HepG2 (cell line): ENCODE measurements around the gene SNAP25. TPM values are rescaled to one million over a fixed set of nuclear protein-coding genes. Genes with fewer than 3 reads are reported as not detected.

Source experiments
- ARID5B ChIP-seq: IDR thresholded peaks from 2 replicates; pipeline ENCODE4 v1.4.0; 2020; ENCODE audit warnings: mild to moderate bottlenecking, missing genetic modification reagents
- ATF2 ChIP-seq: sonication (generic); formaldehyde crosslinking; IDR thresholded peaks from 2 replicates; pipeline ENCODE4 v1.4.0; 2020; ENCODE audit warnings: missing genetic modification reagents
- CEBPG ChIP-seq: IDR thresholded peaks from 2 replicates; pipeline ENCODE4 v1.6.1; 2016
- DNMT1 ChIP-seq: sonication (generic); formaldehyde crosslinking; IDR thresholded peaks from 2 replicates; pipeline ENCODE4 v1.5.1; 2020; ENCODE audit warnings: mild to moderate bottlenecking, missing genetic modification reagents
- ELF3 ChIP-seq: IDR thresholded peaks from 2 replicates; pipeline ENCODE4 v1.6.1; 2016; ENCODE audit warnings: missing genetic modification reagents, missing compliant biosample characterization
- FOXA3 ChIP-seq: IDR thresholded peaks from 2 replicates; pipeline ENCODE4 v1.6.1; 2016; ENCODE audit warnings: missing genetic modification reagents, missing compliant biosample characterization
- FOXK1 ChIP-seq: sonication (generic); formaldehyde crosslinking; IDR thresholded peaks from 2 replicates; pipeline ENCODE4 v1.4.0; 2020; ENCODE audit warnings: low read depth, missing genetic modification reagents, borderline replicate concordance
- GATAD2A ChIP-seq: IDR thresholded peaks from 2 replicates; pipeline ENCODE4 v1.6.1; 2016
- HMGXB3 ChIP-seq: sonication (generic); formaldehyde crosslinking; IDR thresholded peaks from 2 replicates; pipeline ENCODE4 v1.4.0; 2020; ENCODE audit warnings: missing genetic modification reagents, borderline replicate concordance
- IRF2 ChIP-seq: IDR thresholded peaks from 2 replicates; pipeline ENCODE4 v1.6.1; 2018; ENCODE audit warnings: missing genetic modification reagents, missing compliant biosample characterization
- KLF12 ChIP-seq: sonication (generic); formaldehyde crosslinking; IDR thresholded peaks from 2 replicates; pipeline ENCODE4 v1.4.0; 2020; ENCODE audit warnings: missing genetic modification reagents, borderline replicate concordance
- MED13 ChIP-seq: sonication (generic); formaldehyde crosslinking; IDR thresholded peaks from 2 replicates; pipeline ENCODE4 v1.5.0; 2020; ENCODE audit warnings: missing genetic modification reagents
- MLX ChIP-seq: IDR thresholded peaks from 2 replicates; pipeline ENCODE4 v1.6.1; 2016
- SAP130 ChIP-seq: IDR thresholded peaks from 2 replicates; pipeline ENCODE4 v1.6.1; 2016; ENCODE audit warnings: low read depth
- TFE3 ChIP-seq: IDR thresholded peaks from 2 replicates; pipeline ENCODE4 v1.6.1; 2016
- ZEB1 ChIP-seq: IDR thresholded peaks from 2 replicates; pipeline ENCODE4 v1.6.1; 2012; ENCODE audit warnings: mild to moderate bottlenecking, low read depth, inconsistent platforms; ENCODE audit not compliant: insufficient replicate concordance
- ZMYM4 ChIP-seq: sonication (generic); formaldehyde crosslinking; IDR thresholded peaks from 2 replicates; pipeline ENCODE4 v1.8.1; 2023; ENCODE audit warnings: mild to moderate bottlenecking, missing genetic modification reagents
- ZNF124 ChIP-seq: sonication (generic); formaldehyde crosslinking; IDR thresholded peaks from 2 replicates; pipeline ENCODE4 v1.4.0; 2020; ENCODE audit warnings: missing genetic modification reagents
- ZNF564 ChIP-seq: sonication (generic); formaldehyde crosslinking; IDR thresholded peaks from 2 replicates; pipeline ENCODE4 v1.8.1; 2023; ENCODE audit warnings: mild to moderate bottlenecking, missing genetic modification reagents
- ZNF782 ChIP-seq: sonication (generic); formaldehyde crosslinking; IDR thresholded peaks from 2 replicates; pipeline ENCODE4 v1.4.0; 2020; ENCODE audit warnings: missing genetic modification reagents, mild to moderate bottlenecking, borderline replicate concordance
- polyA plus RNA-seq, 8 experiments: library from polyadenylated mRNA; depleted of rRNA in 3 of 8; stranded (reverse) in 7 of 8; unstranded in 1 of 8; fragments of >200 nt; fragmentation: Illumina TruSeq in 4 of 8; extraction: Trizol in 4 of 8; gene quantifications; 2 replicates each; pipeline versions ENCODE4 v1.2.1 to v1.2.3, GENCODE V29; 2011 to 2016; ENCODE audit warnings: low read depth in 4 of 8, missing spikeins in 1 of 8, mixed read lengths in 1 of 8; ENCODE audit not compliant: insufficient read depth in 1 of 8
- total RNA-seq, 5 experiments: library from RNA; depleted of rRNA; stranded (reverse); fragments of >200 nt; fragmentation: Illumina TruSeq; extraction: Trizol; gene quantifications; 2 replicates each; pipeline ENCODE4 v1.2.3, GENCODE V29; 2016; ENCODE audit warnings: low read depth in 1 of 5

Gene SNAP25
- total and polyA plus RNA-seq, 2 of the 13 experiments (the other 11 are each of a cell fraction or from before 2014, with no cell fraction given) = not detected

- TF ChIP-seq HMGXB3 (peak; percentile 48; the same call in 1 of the 2 replicates), TFE3 (CRISPR knock-in tag) (peak; percentile 61; the same call in 1 of the 2 replicates), ELF3 (CRISPR knock-in tag) (peak; percentile 88), DNMT1 (CRISPR knock-in tag) (no peak), ATF2 (CRISPR knock-in tag) (0 out of 2 replicates have a peak, but pooled peaks have one; percentile 23), CEBPG (CRISPR knock-in tag) (peak; percentile 75; the same call in 1 of the 2 replicates), ZNF124 (CRISPR knock-in tag) (no peak), ZEB1 (no peak), MED13 (CRISPR knock-in tag) (no peak), ZNF782 (no peak), GATAD2A (CRISPR knock-in tag) (peak; percentile 85), ZMYM4 (CRISPR knock-in tag) (peak; percentile 15; the same call in 1 of the 2 replicates), FOXK1 (CRISPR knock-in tag) (peak; percentile 58; the same call in 1 of the 2 replicates), FOXA3 (peak; percentile 54; the same call in 1 of the 2 replicates), ARID5B (peak; percentile 74), MLX (CRISPR knock-in tag) (peak; percentile 50; the same call in 1 of the 2 replicates), ZNF564 (CRISPR knock-in tag) (no peak), KLF12 (CRISPR knock-in tag) (no peak), IRF2 (peak; percentile 80; the same call in 1 of the 2 replicates), SAP130 (CRISPR knock-in tag) (peak; percentile 24; the same call in 1 of the 2 replicates)
These were observed 21.3 kb downstream of the SNAP25 start (continued) for GRCh38 chr20:10239954-10240353.
